HTERT RPE-1 (cell line): ENCODE data around the gene ATG7.
"Not testable (repeated sequence)": the region's sequence is repeated elsewhere in the genome, so short reads cannot be mapped to it uniquely, and the experiment has no call there.

ENCODE experiments used
- in situ Hi-C: fragments of 300-500 bp; cut with MboI; formaldehyde crosslinking; loops from 4 replicates; pipeline ENCODE4 v1.14.3; 2020; ENCODE audit warnings: low sequenced_read_pairs

Gene ATG7

DNA sequence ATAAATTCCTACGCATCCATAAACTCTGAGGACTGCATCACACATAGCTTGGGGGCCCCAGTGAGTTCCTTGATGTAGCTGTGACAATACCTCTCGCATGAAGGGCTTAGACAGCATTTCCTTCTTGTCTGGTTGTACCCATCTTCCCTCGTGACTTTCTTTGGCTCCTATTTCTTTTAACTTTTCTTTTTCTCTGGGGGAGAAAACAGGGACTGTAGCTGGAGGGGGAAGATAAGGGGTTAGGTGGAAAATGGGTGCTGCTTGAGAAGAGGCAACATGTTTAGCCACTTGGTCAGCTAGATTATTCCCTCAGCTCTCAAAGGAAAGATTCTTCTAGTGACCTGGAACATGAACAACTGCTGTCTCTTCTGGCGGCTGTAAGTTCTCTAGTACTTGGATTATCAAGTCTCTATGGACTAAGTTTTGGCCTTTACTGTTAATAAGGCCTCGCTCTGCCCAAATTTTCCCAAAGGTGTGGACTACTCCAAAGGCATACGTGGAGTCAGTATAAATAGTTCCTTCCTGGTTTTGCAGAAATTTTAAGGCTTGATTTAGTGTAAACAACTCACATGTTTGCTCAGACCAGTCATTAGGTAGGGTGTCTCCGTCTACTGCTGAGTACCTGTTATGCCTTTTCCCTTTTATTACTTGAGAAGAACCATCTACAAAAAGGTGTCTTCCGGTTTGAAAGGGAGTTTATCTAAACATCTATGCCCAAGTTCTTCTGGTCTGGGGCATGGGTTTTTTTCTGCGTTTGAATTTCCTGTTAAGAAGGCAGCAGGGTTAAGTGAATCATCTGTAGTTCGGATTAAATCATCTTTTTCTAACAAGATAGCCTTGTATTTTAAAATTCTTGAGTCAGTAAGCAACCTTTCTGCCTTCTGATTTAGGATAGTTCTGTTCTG, 21.0 kb upstream of the ATG7 start:
- in situ Hi-C loops = no loop called here

DNA sequence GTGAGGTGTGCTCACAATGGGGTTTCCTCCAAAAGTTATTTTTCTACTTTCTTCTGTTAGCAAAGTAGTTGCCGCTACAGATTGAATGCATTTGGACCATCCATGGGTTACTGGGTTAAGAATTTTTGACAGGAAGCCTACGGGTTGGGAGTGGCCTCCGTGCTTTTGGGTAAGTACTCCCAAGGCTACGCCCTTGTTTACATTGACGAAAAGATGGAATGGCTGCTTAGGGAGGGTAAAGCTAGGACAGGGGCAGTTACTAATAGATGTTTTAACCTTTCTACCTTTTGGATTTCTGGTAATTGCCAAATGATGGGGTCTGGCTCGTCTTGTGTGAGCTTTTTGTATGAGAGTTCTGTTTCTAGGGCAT, 20.4 kb upstream of the ATG7 start:
- in situ Hi-C loops = no loop called here

DNA sequence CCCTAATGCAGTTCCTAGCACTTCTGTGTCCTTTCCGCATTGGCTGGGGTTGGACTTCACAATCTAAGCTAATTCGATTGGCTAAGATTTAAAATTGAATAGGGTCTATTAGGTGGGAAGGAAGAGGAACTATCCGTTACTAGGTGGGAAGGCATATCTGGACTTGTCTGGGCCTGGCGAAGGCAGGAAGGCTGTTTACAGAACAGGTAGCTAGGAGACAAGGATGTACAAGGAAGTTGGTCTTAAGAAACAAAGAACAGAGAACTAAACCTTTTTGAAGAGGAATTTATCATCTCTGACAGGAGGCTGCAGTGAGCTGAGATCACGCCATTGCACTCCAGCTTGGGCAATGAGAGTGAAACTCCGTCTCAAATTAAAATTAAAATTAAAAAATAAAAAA, 17.3 kb upstream of the ATG7 start:
- in situ Hi-C loops = no loop called here

DNA sequence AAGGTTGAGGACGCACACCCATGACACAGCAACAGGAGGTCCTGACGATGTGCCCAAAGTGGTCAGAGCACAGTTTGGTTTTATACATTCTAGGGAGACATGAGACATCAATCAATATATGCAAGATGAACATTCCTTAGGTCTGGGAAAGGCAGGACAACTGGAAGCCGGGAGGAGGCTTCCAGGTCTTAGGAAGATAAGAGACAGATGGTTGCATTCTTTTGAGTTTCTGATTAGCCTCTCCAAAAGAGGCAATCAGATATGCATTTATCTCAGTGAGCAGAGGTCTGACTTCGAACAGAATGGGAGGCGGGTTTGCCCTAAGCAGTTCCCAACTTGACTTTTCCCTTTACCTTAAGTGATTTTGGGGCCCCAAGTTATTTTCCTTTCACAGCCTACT, 16.7 kb upstream of the ATG7 start:
- in situ Hi-C loops = not testable (repeated sequence)

DNA sequence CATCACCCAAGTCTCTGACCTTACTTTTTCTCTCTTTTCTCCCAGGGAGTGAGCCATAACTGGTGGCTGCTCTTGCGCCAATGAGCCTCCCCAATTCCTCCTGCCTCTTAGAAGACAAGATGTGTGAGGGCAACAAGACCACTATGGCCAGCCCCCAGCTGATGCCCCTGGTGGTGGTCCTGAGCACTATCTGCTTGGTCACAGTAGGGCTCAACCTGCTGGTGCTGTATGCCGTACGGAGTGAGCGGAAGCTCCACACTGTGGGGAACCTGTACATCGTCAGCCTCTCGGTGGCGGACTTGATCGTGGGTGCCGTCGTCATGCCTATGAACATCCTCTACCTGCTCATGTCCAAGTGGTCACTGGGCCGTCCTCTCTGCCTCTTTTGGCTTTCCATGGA, 13.2 kb upstream of the ATG7 start:
- in situ Hi-C loops = no loop called here

DNA sequence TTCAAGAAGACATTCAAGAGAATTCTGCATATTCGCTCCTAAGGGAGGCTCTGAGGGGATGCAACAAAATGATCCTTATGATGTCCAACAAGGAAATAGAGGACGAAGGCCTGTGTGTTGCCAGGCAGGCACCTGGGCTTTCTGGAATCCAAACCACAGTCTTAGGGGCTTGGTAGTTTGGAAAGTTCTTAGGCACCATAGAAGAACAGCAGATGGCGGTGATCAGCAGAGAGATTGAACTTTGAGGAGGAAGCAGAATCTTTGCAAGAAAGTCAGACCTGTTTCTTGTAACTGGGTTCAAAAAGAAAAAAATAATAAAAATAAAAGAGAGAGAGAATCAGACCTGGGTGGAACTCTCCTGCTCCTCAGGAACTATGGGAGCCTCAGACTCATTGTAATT, 11.7 kb upstream of the ATG7 start:
- in situ Hi-C loops = no loop called here

DNA sequence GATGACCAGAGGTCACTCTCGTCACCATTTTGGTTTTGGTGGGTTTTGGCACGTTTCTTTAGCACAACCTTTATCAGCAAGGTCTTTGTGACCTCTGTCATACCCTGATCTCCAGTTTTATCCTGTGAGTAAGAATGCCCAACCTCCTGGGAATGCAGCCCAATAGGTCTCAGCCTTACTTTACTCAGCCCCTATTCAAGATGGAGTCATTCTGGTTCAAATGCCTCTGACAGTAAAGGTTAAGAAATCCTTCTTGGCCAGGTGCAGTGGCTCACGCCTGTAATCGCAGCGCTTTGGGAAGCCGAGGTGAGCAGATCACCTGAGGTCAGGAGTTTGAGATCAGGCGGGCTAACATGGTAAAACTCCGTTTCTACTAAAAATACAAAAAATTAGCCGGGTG, 3.2 kb upstream of the ATG7 start:
- in situ Hi-C loops = no loop called here

DNA sequence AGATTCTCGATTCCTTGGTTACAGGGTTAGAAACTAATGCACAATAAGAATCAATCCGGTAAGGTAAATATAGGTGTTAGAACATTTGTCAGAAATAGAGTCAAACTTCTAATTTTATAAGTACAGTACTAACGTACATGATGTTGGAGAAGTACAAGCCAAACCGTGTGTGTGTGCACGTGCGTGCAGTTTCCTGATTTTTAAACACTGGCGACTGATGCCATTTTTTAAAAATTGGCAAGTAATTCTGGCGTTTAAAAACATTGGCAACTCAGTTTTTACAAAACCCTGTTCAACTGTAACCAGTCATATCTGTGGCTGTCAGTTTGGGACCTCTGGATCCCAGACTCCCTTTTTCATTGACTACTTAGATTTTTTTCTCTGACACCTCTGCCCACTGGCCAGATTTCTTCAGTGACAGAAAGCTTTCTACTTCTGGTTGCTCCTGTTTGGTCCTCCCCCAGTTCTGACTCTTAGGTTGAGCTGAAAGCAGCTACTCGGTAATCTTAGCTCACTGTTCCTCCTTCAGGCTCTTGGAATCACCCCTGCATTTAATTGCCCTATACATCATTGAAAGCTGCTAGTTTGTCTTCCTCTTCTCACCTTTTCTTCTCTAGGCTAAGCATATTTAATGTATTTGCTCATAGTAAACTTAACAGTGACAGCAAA, 843 bp downstream of the ATG7 start:
- in situ Hi-C loops = no loop called here

DNA sequence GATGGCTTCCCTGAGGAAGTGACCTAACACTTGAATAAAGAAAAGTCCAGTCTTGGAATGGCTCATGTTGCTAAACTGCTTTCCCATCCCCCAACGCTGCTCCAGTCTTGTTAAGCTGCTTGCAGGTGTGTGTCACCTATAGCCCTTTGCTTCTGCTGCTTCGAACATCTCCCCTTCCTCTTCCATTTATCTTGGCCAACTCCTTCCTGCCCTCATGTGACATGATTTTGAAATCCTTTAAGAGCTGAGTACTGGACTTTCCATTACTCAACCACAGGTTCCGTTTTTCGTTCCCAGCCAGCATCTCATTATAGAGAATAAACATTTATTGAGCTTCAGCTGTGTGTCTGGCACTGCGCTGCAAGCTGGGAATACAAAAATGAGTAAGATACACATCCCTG, 1.7 kb downstream of the ATG7 start:
- in situ Hi-C loops = no loop called here

DNA sequence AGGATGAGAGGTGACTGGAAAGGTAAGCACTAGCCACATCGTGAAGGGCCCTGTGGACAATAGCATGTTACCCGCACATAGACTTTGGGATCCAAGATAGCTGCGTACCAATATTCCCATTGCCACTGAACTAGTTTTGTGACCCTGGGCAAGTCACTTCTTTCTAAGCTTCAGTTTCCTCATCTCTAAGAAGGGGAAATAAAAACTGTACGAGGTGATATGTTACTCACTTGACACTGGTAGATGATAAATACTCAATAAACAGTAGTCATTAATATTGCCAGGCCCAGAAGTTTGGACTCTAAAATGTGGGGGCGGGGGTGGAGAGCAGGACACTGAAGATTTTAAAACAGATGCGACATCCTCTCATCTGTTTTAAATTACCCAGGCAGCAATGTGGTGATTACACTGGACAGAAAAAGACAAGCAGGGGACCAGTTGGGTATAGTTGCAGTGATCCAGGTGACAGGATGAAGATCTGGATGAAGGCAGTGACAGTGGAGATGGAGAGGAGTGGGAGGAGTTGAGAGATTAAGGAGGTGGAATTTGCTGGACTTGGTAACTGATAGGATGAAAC, 2.5 kb downstream of the ATG7 start:
- in situ Hi-C loops = no loop called here

DNA sequence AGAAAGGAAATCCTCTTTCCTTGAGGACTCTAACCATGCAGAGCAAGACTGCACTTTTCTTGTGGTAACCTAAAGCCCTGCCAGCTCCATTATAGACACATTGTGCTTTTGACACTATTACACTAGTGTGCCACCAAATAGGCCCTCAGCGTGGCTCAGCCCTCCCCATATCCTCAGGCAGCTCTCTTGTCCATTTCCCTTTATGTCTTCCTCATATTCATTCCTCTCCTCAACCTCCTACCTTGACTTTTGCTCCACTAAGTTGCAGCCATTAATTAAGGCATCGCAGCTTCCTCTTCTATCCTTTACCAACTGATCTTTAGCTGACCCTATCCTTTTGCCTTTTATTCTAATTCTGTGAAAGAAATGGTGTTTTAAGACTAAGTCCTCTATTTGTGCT, 3.7 kb downstream of the ATG7 start:
- in situ Hi-C loops = no loop called here

DNA sequence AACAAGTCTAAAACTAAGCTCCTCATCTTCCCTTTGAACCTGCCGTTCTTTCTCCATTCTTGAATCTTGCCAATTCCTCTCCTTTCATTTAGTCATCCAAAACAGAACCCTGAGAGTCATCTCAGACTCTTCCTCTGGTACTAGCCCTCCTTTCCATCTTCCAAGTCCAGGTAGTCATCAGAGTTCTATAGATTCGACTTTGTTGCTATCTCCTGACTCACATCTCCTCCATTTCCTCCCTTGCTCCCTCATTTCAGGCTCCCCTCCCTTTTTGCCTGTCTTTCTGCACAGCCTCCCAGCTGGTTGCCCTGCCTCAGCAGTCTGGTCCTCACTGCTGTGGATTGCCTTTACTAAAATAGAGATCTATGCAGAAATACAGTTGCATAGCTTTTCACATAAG, 4.7 kb downstream of the ATG7 start:
- in situ Hi-C loops = no loop called here

DNA sequence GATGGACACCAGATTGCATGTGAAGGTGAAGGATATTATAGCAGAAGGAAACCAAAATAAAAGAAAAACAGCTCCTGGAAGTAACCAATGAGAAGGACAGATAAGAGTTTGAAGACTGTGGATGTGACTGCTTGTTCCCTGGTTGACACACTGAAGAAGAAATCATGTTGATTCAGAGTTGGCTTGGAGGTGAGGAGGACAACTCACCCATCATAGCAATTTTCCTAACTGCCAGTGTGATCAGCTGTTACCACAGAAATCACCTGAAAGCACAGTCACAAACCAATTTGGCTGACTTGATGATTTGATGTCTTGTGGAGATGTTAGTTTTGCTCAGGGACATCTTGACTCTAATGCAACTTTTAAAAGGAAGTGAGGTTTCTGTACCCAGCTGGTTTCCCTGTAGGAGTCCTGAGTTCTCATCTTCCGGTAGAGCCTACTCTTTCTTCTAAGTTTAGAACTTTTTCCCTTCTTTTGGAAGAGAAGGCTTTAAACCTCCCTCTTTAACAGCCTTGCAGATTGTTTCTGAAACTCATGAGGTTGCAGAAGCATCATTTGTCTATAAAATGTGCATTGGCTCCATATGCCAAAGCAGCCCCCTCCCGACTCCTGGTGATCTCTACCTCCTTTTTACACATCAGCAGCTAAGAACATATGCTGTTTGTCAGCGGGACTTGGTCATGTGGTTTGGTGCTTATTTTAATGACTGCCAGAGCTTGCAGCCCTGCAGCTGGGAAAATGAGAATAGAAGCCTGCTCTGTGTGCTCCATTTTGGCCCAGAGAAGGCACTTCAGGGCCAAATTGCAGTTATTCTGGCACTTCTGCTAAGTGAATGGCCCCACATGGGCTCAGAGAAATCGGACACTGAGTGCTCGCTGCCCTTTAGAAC, 10.3 kb downstream of the ATG7 start:
- in situ Hi-C loops = no loop called here

DNA sequence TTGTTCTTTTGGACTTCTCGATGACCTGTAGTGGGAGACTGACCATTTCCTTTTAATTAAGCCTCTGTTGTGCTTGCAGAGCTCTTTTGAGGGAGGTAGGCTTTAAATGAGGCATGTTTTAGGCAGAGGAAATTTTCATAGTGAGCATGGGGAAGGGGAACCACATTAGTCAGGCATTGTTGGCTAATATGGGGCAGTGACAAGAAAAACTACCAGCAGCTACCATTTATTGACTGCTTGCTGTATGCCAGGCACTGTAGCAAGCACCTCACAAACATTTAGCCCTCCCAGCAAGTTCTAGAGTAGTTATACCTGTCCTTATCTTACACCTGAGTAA, 10.9 kb downstream of the ATG7 start:
- in situ Hi-C loops = no loop called here

DNA sequence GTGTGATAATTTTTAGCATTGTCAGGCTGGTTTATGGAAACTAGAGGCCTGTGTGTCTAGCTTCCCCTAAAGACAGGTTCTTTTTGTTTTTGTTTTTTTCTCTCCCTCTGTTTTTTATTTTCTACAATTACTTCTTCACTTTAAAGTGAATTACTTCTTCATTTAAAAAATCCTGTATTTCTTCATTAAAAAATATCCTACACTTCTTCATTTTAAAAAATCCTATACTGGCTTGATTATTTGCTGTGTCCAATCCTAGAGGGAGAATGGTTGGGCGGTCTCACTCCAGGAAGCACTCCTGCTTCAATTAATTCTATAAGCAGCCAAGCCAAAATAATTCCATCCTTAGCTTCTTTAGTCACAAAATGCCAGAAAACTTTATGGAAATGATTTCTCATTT, 11.8 kb downstream of the ATG7 start:
- in situ Hi-C loops = no loop called here

DNA sequence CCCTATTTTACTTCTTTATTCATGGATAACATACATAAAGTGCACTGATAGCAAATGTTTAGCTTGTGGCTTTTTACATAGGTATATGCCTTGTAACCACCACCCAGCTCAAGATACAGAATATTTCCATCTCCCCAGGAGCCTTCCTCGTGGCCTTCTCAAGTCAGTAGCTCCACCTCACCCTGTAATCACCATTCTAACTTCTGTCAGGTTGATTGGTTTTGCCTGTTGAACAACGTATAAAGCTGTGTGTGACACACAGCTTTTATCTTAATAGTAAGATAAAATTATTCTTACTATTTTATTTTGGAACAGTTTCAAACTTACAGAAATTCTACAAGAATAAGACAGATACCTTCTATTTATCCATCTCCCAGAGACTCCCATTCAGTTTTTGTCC, 13.3 kb downstream of the ATG7 start:
- in situ Hi-C loops = no loop called here

DNA sequence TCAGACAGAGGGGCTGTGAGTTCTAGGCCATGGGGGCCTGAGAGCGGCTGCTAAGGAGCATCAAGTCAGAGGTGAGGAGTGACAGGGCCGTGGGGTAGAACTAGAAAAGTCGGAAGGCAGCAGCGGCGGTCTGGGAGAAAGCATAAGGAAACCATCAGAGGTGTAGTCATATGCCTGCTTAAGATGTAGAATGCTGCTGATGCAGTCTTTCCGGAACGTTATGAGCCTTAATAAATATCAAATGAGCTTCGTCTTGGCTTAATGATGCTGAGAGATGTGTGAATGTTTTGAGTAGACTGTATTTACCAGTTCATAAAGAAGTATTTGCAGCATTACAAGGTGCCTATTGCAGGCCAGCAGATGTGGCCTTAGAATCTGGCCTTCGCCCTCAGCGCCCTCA, 15.2 kb downstream of the ATG7 start:
- in situ Hi-C loops = no loop called here

DNA sequence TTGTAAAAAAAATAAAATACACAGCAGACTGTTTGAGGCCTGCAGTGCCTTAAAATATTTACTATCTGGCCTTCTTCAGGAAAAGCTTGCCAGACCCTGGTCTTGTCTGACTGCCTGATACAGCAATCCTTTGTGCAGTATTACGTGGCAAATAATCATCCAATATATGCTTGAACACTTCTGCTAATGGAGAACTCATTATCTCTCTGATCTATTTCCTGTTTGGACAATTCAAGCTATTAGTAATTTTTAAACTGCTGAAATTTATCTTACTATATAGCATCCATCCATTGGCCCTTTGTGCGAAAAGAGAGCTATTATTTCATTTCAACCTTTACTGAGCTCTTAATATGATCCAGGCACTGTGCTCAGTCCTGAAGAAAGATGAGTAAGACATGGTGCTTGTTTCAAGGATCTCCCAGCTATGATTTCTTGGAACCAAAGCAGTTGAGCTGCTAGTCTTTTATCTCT, 15.9 kb downstream of the ATG7 start:
- in situ Hi-C loops = no loop called here

DNA sequence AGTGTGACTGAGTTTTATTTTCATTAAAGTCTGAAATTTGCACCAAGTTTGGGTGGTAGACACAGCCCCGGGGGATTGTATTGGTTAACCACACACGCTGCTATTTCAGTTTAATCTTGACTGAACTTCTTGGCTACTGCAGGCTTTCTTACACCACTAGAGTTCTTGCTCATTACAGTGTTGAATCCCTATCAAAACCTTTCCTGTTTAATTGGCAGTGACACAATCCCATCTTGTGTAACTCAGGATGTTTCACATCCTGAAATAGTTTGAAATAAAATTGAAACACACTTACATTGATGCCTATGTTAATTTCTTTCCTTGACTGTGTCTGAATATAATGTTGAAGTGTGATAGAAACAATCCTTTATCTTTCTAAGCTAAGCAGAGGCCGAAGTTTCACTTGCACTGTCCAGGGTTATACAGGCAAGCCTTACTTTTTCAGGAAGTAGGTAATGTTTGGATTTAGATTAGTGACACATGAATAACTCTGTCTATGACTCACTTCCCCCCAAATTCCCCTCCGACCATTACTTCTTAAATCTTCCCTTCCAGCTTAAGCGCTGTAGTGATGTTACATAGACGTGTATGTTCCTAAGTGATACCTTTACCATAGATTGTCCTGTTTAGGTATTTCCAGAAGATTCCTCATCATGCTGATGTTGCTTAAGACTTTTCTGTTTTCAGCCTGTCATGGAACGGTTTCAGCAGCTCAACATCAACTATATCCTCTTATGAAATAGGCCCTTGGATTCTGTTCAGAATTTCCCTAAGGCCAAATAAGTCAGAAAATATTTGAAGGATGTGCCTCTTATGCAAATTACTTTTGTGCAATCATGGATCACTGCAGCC, 16.8 kb downstream of the ATG7 start:
- in situ Hi-C loops = no loop called here

DNA sequence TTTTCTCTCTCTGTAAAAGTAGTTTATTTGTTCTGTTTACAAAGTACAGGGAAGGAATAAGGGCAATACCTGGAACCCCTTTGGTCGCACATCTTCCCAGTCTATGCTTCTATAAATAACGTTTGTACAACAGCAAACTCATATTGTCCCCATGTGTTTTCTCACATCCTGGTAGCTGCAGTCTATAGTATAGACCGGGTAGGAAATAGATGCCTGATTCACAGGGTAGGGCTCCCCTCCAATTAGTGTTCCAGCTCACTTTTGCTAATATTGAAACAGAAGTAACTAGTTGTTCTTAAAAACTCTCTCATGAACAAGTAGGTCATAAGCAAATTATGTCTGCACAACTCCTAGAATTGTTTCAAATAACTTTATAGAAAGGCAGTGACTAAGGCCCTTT, 17.7 kb downstream of the ATG7 start:
- in situ Hi-C loops = no loop called here
